G401 (cell line): ENCODE measurements around the gene GCKR. TPM values are rescaled to one million over a fixed set of nuclear protein-coding genes. Genes with fewer than 3 reads are reported as not detected.
"Not testable (repeated sequence)": the region's sequence is repeated elsewhere in the genome, so short reads cannot be mapped to it uniquely, and the experiment has no call there.

Experiments used
- DNase-seq: peaks from one replicate; pipeline ENCODE4 v3.0.0-alpha.2; 2015; ENCODE audit warnings: low spot score
- in situ Hi-C: cut with HindIII; loops from 2 replicates; pipeline ENCODE4 v1.10.0; 2016; ENCODE audit warnings: low sequenced_read_pairs, mixed read lengths
- total RNA-seq: library from RNA; depleted of rRNA; stranded (reverse); fragments of >200 nt; shearing (Covaris generic); gene quantifications from 2 replicates; pipeline ENCODE4 v1.2.3, GENCODE V29; 2014; rRNA removed

GCKR gene
- total RNA-seq, 1 experiment from 2014 or later = not detected

- in situ Hi-C loops, DNase-seq: not testable (repeated sequence)
These were observed 57.8 kb downstream of the GCKR start for GRCh38 chr2:27554451-27554850.

- no peak for DNase-seq
- in situ Hi-C loops = no loop called here
These were observed 62.6 kb downstream of the GCKR start for GRCh38 chr2:27559228-27559627.

GRCh38 chr2:27561060-27561459, 64.4 kb downstream of the GCKR start:
- no peak for DNase-seq
- in situ Hi-C loops = no loop called here

GRCh38 chr2:27566628-27567027, 70.0 kb downstream of the GCKR start:
- no peak for DNase-seq

GRCh38 chr2:27569398-27569797, 72.8 kb downstream of the GCKR start:
- DNase-seq = no peak
- in situ Hi-C loops = no loop called here

More at GRCh38 chr2:27566628-27567027, 70.0 kb downstream of the GCKR start:
- in situ Hi-C loops = no loop called here

GRCh38 chr2:27571197-27571596, 74.6 kb downstream of the GCKR start:
- in situ Hi-C loops = no loop called here
- no peak for DNase-seq

- DNase-seq = no peak
These were observed 75.0 kb downstream of the GCKR start for GRCh38 chr2:27571681-27572080.

GRCh38 chr2:27572439-27572838, 75.8 kb downstream of the GCKR start:
- in situ Hi-C loops = no loop called here
- DNase-seq = no peak

More at GRCh38 chr2:27571681-27572080, 75.0 kb downstream of the GCKR start:
- in situ Hi-C loops = no loop called here

- DNase-seq = no peak
- in situ Hi-C loops = no loop called here
These were observed 76.4 kb downstream of the GCKR start for GRCh38 chr2:27572998-27573429.

Other genes with a start within 250 kb of the GCKR start
- gene SLC30A3, start 233.8 kb upstream of the GCKR start, total RNA-seq = 1.3 and 2.6 TPM in 2 replicates
- not detected in 2 replicates for gene DNAJC5G, start 221.4 kb upstream of the GCKR start, total RNA-seq
- not detected in 2 replicates for gene TRIM54, start 214.4 kb upstream of the GCKR start, total RNA-seq
- gene UCN, start 188.4 kb upstream of the GCKR start, total RNA-seq = not detected in 2 replicates
- gene MPV17, start 173.7 kb upstream of the GCKR start, total RNA-seq = 80.5 and 99.1 TPM in 2 replicates
- gene GTF3C2, start 140.1 kb upstream of the GCKR start, total RNA-seq = 101 and 102 TPM in 2 replicates
- gene EIF2B4, start 126.5 kb upstream of the GCKR start, total RNA-seq = 36.0 and 44.8 TPM in 2 replicates
- 157 and 165 TPM in 2 replicates for gene SNX17, start 126.2 kb upstream of the GCKR start, total RNA-seq
- 20.4 and 23.3 TPM in 2 replicates for gene ZNF513, start 116.1 kb upstream of the GCKR start, total RNA-seq
- gene PPM1G, start 87.2 kb upstream of the GCKR start, total RNA-seq = 178 and 244 TPM in 2 replicates
- gene NRBP1, start 68.2 kb upstream of the GCKR start, total RNA-seq = 92.4 and 108 TPM in 2 replicates
- gene KRTCAP3, start 54.5 kb upstream of the GCKR start, total RNA-seq = not detected in 2 replicates
- gene IFT172, start 7.1 kb upstream of the GCKR start, total RNA-seq = 4.4 and 9.4 TPM in 2 replicates
- 4.0 and 5.2 TPM in 2 replicates for gene FNDC4, start 1.6 kb upstream of the GCKR start, total RNA-seq
- gene ZNF512, start 86.2 kb downstream of the GCKR start, total RNA-seq = not detected in 2 replicates
- 2.9 and 4.2 TPM in 2 replicates for gene CCDC121, start 132.2 kb downstream of the GCKR start, total RNA-seq
- gene GPN1, start 132.2 kb downstream of the GCKR start, total RNA-seq = 45.7 and 63.6 TPM in 2 replicates
- 19.0 and 29.8 TPM in 2 replicates for gene SUPT7L, start 166.8 kb downstream of the GCKR start, total RNA-seq
- gene SLC4A1AP, start 167.1 kb downstream of the GCKR start, total RNA-seq = 36.1 and 41.5 TPM in 2 replicates